Endothelial cell of umbilical vein (primary cell): ENCODE data around the gene ZBTB20. TPM values are rescaled to one million over a fixed set of nuclear protein-coding genes. Genes with fewer than 3 reads are reported as not detected.

Source experiments
- BruUV-seq: library from RNA; stranded (reverse); fragments of 400-500 nt; replicated peaks from 2 replicates; lab custom pipeline; 2021; lab: Mats Ljungman, UMichigan
- CTCF ChIA-PET: fragments of 300-600, 350-600 bp; sonication (Branson Sonifier 250); formaldehyde crosslinking; loops from one replicate; lab custom pipeline; 2021; ENCODE audit warnings: antibody characterized with exemption, inconsistent platforms; lab: Charles Lee
- POLR2A ChIA-PET: fragments of 300-600, 350-600 bp; sonication (Branson Sonifier 250); formaldehyde crosslinking; loops from one replicate; lab custom pipeline; 2021; ENCODE audit warnings: antibody characterized with exemption, inconsistent platforms; lab: Charles Lee
- DNase-seq: peaks from one replicate; pipeline ENCODE4 v3.0.0-alpha.2; 2011; ENCODE audit warnings: low read depth, low spot score
- FAIRE-seq: peaks from 2 replicates; lab custom pipeline; 2011; peaks lifted over from hg19 to GRCh38; lab: Jason Lieb, UNC
- H2AFZ ChIP-seq: 2 replicates; pipeline ENCODE4 v1.6.0; 2012; ENCODE audit warnings: low read depth, low read length, control low read depth, inconsistent platforms
- H3K27ac ChIP-seq: 2 replicates; pipeline ENCODE4 v1.5.1; 2011; ENCODE audit warnings: low read depth, mild to moderate bottlenecking, control low read depth, low read length, moderate library complexity; ENCODE audit not compliant: insufficient read depth
- H3K27me3 ChIP-seq, 2 experiments: 2 replicates each; pipeline versions ENCODE4 v1.6.0 to v1.6.1; 2011; ENCODE audit warnings: low read length in 2 of 2, mixed read lengths in 1 of 2; ENCODE audit not compliant: control insufficient read depth in 2 of 2, insufficient read depth in 2 of 2
- H3K36me3 ChIP-seq, 2 experiments: 2 replicates in 1 of 2; 3 replicates in 1 of 2; pipeline ENCODE4 v1.5.1; 2011; ENCODE audit warnings: low read length in 2 of 2, mild to moderate bottlenecking in 1 of 2, moderate library complexity in 1 of 2; ENCODE audit not compliant: control insufficient read depth in 2 of 2, insufficient read depth in 2 of 2; ENCODE audit errors: extremely low read depth in 1 of 2
- H3K4me1 ChIP-seq: 3 replicates; pipeline ENCODE4 v1.5.1; 2011; ENCODE audit warnings: mild to moderate bottlenecking, low read length; ENCODE audit not compliant: control insufficient read depth, insufficient read depth; ENCODE audit errors: extremely low read depth
- H3K4me2 ChIP-seq: 2 replicates; pipeline ENCODE4 v1.6.1; 2011; ENCODE audit warnings: low read length, control low read depth, mixed read lengths; ENCODE audit not compliant: insufficient read depth
- H3K4me3 ChIP-seq, 3 experiments: fragments of 200-600 bp in 1 of 3; sonication (generic), shearing (Covaris generic) in 1 of 3; replicated peaks in 1 of 3; 2 replicates each; pipeline ENCODE4 v1.5.1; 2011 to 2016; ENCODE audit warnings: control low read depth in 3 of 3, low read length in 3 of 3, mild to moderate bottlenecking in 2 of 3, inconsistent platforms in 1 of 3, low read depth in 1 of 3, moderate library complexity in 1 of 3; ENCODE audit not compliant: insufficient read depth in 1 of 3
- H3K79me2 ChIP-seq: 2 replicates; pipeline ENCODE4 v1.6.0; 2012; ENCODE audit warnings: low read length, inconsistent platforms; ENCODE audit not compliant: control insufficient read depth, insufficient read depth
- H3K9ac ChIP-seq: replicated peaks from 2 replicates; pipeline ENCODE3; 2011; ENCODE audit warnings: low read length, control low read depth; ENCODE audit not compliant: insufficient read depth; ENCODE audit errors: extremely low read depth
- H3K9me1 ChIP-seq: replicated peaks from 3 replicates; pipeline ENCODE4 v1.6.0; 2011; ENCODE audit warnings: mild to moderate bottlenecking, low read length; ENCODE audit not compliant: control insufficient read depth, insufficient read depth; ENCODE audit errors: extremely low read depth
- H3K9me3 ChIP-seq: replicated peaks from 2 replicates; pipeline ENCODE4 v1.5.1; 2012; ENCODE audit warnings: low read length, inconsistent platforms; ENCODE audit not compliant: control insufficient read depth, insufficient read depth
- H4K20me1 ChIP-seq: replicated peaks from 2 replicates; pipeline ENCODE3; 2011; ENCODE audit warnings: mild to moderate bottlenecking, low read length; ENCODE audit not compliant: control insufficient read depth, insufficient read depth; ENCODE audit errors: extremely low read depth
- EZH2 ChIP-seq: IDR thresholded peaks from 2 replicates; pipeline ENCODE4 v1.6.1; 2012; ENCODE audit warnings: borderline replicate concordance, low read depth, mild to moderate bottlenecking, moderate library complexity, low read length, inconsistent platforms; ENCODE audit not compliant: severe bottlenecking
- JUN ChIP-seq: IDR thresholded peaks from 2 replicates; pipeline ENCODE4 v1.6.1; 2011; ENCODE audit warnings: borderline replicate concordance, low read depth; ENCODE audit not compliant: insufficient read length, insufficient read depth
- MYC ChIP-seq: IDR thresholded peaks from one replicate; pipeline ENCODE4 v1.6.1; 2011; ENCODE audit warnings: mild to moderate bottlenecking, low read depth, low read length
- POLR2AphosphoS5 ChIP-seq: IDR thresholded peaks from 2 replicates; pipeline ENCODE4 v1.6.1; 2012; ENCODE audit warnings: low read depth, mild to moderate bottlenecking, control low read depth, low read length, moderate library complexity; ENCODE audit not compliant: insufficient read depth
- dilution Hi-C: fragments of 300-500 bp; cut with MboI; formaldehyde crosslinking; loops from one replicate; pipeline ENCODE4 v1.15.0; 2019; ENCODE audit warnings: low sequenced_read_pairs; ENCODE audit not compliant: extremely low pct_ligation_motif_present
- intact Hi-C: fragments of 100-400 bp; cut with micrococcal nuclease; formaldehyde crosslinking; loops from one replicate; pipeline ENCODE4 v1.10.0; 2022
- polyA plus RNA-seq, 4 experiments: library from polyadenylated mRNA; depleted of rRNA in 3 of 4; stranded (reverse) in 3 of 4; unstranded in 1 of 4; fragments of >200 nt; gene quantifications; 2 replicates each; pipeline versions ENCODE4 v1.2.1 to v1.2.3, GENCODE V29; 2011 to 2012; ENCODE audit warnings: missing spikeins in 1 of 4
- total RNA-seq: library from RNA; stranded (reverse); gene quantifications from 2 replicates; pipeline ENCODE4 v1.2.3, GENCODE V29; 2021
- TF ChIP-seq, protein P1 (sequence below), 2 donors: IDR thresholded peaks; 1 replicate in 1 of 2; 2 replicates in 1 of 2; pipeline ENCODE4 v1.5.1; 2011; ENCODE audit warnings: low read length in 2 of 2, mild to moderate bottlenecking in 2 of 2, moderate library complexity in 2 of 2, control low read depth in 1 of 2, inconsistent platforms in 1 of 2, low read depth in 1 of 2; ENCODE audit not compliant: insufficient read depth in 1 of 2; ENCODE audit errors: extremely low read depth in 1 of 2

Gene ZBTB20
- total and polyA plus RNA-seq, 2 donors (not counting 3 experiments of a cell fraction or from before 2014, with no cell fraction given), result 2.1 to 20.5 TPM

DNA sequence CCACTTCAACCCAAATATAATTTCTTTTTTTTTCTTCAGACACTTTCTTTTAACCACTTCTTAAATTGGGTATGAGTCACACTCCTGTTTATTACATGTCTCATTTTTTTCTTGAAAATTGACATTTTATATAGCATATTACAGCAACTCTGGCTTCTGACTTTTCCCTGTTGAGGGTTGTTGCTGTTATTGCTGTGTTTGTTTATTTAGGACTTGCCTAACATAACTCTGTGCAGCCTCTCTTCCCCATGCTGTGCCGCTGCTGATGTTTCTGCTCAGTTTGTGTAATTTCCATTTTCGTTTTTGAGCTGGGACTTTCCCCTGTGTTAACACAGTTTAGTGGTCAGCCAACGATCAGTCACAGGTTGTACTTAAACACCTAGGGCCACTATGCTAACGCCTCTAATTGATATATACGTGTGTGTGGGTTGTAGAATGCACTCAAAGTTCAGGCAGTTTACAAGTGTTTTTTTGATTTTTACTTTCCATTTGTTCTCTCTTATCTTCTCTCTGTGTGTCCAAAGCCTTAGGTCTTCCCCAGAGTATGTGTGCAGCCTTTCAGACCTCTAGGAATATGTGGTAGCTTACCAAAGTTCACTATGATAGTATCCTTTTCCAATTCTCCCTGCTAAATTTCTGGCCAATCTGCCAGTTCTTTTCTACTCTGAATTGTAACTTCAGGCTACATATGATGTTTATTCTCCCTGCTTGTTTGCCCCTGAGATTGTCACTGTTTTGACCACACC, 337.2 kb downstream of the ZBTB20 start:
- no TSS peak for BruUV-seq
- no peaks in the 10 kb centered on the region for H3K9me1 ChIP-seq
- no peaks in the 10 kb centered on the region for H3K4me1 ChIP-seq
- no peaks in the 10 kb centered on the region for H3K27me3 ChIP-seq
- no peak overlapping the region for H3K4me3 ChIP-seq
- no peak overlapping the region for H3K4me2 ChIP-seq
- no peak overlapping the region for H3K27ac ChIP-seq
- no peaks in the 10 kb centered on the region for H3K79me2 ChIP-seq
- dilution Hi-C loops (no loop called here), intact Hi-C loops (no loop called here)
- TF ChIP-seq, protein P1, sequence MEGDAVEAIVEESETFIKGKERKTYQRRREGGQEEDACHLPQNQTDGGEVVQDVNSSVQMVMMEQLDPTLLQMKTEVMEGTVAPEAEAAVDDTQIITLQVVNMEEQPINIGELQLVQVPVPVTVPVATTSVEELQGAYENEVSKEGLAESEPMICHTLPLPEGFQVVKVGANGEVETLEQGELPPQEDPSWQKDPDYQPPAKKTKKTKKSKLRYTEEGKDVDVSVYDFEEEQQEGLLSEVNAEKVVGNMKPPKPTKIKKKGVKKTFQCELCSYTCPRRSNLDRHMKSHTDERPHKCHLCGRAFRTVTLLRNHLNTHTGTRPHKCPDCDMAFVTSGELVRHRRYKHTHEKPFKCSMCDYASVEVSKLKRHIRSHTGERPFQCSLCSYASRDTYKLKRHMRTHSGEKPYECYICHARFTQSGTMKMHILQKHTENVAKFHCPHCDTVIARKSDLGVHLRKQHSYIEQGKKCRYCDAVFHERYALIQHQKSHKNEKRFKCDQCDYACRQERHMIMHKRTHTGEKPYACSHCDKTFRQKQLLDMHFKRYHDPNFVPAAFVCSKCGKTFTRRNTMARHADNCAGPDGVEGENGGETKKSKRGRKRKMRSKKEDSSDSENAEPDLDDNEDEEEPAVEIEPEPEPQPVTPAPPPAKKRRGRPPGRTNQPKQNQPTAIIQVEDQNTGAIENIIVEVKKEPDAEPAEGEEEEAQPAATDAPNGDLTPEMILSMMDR (IDR thresholded peaks at IDR 0.05; ENCODE audit: extremely low read depth in 1 of 2, insufficient read depth in 1 of 2, low read depth in 1 of 2, low read length in 2 of 2), result no peak
- TF ChIP-seq POLR2AphosphoS5 (no peak), JUN (no peak), MYC (no peak), EZH2 (no peak)
- ChIA-PET POLR2A (no interaction called here), CTCF (no interaction called here)
- DNase-seq (no peak), FAIRE-seq (no peak)
- H3K9me3 ChIP-seq, result no peaks in the 10 kb centered on the region
- no peaks in the 10 kb centered on the region for H4K20me1 ChIP-seq
- H3K36me3 ChIP-seq, result no peaks in the 10 kb centered on the region
- H3K9ac ChIP-seq, result no peak overlapping the region
- H2AFZ ChIP-seq, result no peak overlapping the region
